ENCODE results near the gene NOP56.

DNA sequence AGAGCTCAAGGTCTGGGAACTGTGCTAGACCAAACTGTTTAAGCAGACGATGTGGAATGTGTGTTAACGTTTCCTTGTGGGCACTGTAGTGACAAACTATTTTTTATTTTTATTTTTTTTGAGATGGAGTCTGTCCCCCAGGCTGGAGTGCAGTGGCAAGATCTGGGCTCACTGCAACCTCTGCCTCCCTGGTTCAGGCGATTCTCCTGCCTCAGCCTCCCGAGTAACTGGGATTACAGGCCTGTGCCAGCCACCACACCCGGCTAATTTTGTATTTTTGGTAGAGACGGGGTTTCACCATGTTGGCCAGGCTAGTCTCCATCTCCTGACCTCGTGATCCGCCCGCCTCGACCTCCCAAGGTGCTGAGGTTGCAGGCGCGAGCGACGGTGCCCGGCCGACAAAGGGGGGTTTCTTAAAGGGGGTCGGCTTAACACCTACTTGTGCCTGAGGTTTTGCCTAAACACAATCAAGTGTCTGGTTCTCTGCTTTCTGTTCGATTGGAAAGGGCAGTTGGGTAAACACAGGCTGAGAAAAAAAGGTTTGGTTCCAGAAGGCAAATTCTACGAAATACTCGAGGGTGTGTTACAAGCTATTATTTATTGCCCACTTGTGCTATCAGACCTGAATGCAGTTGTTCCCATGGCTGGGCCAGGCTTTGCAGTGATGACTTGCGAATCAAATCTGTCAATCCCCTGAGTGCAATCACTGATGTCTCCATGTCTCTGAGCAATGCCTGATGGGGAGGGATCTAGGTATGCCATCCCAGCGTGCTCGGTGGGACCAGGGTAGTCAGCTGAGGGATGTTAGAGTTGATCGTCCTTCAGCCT, 1.3 kb downstream of the NOP56 start:
- TF ChIP-seq, protein P1, sequence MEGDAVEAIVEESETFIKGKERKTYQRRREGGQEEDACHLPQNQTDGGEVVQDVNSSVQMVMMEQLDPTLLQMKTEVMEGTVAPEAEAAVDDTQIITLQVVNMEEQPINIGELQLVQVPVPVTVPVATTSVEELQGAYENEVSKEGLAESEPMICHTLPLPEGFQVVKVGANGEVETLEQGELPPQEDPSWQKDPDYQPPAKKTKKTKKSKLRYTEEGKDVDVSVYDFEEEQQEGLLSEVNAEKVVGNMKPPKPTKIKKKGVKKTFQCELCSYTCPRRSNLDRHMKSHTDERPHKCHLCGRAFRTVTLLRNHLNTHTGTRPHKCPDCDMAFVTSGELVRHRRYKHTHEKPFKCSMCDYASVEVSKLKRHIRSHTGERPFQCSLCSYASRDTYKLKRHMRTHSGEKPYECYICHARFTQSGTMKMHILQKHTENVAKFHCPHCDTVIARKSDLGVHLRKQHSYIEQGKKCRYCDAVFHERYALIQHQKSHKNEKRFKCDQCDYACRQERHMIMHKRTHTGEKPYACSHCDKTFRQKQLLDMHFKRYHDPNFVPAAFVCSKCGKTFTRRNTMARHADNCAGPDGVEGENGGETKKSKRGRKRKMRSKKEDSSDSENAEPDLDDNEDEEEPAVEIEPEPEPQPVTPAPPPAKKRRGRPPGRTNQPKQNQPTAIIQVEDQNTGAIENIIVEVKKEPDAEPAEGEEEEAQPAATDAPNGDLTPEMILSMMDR (IDR thresholded peaks at IDR 0.05), result no peak
- no peak for TF ChIP-seq EZH2 (IDR thresholded peaks at IDR 0.05)
- no peak for TF ChIP-seq EZH2phosphoT487 (IDR thresholded peaks at IDR 0.05)
